ENCODE measurements around the gene MEG3.

GRCh38 chr14:100810435-100810834 lies 15.5 kb upstream of the MEG3 start:
- TF ChIP-seq POLR2AphosphoS5 (IDR thresholded peaks at IDR 0.05) (no peak), EP300 (IDR thresholded peaks at IDR 0.05) (no peak), POLR2A (IDR thresholded peaks at IDR 0.05) (no peak)
- TF ChIP-seq, protein P1, sequence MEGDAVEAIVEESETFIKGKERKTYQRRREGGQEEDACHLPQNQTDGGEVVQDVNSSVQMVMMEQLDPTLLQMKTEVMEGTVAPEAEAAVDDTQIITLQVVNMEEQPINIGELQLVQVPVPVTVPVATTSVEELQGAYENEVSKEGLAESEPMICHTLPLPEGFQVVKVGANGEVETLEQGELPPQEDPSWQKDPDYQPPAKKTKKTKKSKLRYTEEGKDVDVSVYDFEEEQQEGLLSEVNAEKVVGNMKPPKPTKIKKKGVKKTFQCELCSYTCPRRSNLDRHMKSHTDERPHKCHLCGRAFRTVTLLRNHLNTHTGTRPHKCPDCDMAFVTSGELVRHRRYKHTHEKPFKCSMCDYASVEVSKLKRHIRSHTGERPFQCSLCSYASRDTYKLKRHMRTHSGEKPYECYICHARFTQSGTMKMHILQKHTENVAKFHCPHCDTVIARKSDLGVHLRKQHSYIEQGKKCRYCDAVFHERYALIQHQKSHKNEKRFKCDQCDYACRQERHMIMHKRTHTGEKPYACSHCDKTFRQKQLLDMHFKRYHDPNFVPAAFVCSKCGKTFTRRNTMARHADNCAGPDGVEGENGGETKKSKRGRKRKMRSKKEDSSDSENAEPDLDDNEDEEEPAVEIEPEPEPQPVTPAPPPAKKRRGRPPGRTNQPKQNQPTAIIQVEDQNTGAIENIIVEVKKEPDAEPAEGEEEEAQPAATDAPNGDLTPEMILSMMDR (IDR thresholded peaks at IDR 0.05) = no peak
